Endothelial cell of umbilical vein (primary cell): ENCODE measurements around the gene RAP2A. TPM values are rescaled to one million over a fixed set of nuclear protein-coding genes. Genes with fewer than 3 reads are reported as not detected.

Source experiments
- BruUV-seq: library from RNA; stranded (reverse); fragments of 400-500 nt; replicated peaks from 2 replicates; lab custom pipeline; 2021; lab: Mats Ljungman, UMichigan
- CTCF ChIA-PET: fragments of 300-600, 350-600 bp; sonication (Branson Sonifier 250); formaldehyde crosslinking; loops from one replicate; lab custom pipeline; 2021; ENCODE audit warnings: antibody characterized with exemption, inconsistent platforms; lab: Charles Lee
- POLR2A ChIA-PET: fragments of 300-600, 350-600 bp; sonication (Branson Sonifier 250); formaldehyde crosslinking; loops from one replicate; lab custom pipeline; 2021; ENCODE audit warnings: antibody characterized with exemption, inconsistent platforms; lab: Charles Lee
- DNase-seq: peaks from one replicate; pipeline ENCODE4 v3.0.0-alpha.2; 2011; ENCODE audit warnings: low read depth, low spot score
- FAIRE-seq: peaks from 2 replicates; lab custom pipeline; 2011; peaks lifted over from hg19 to GRCh38; lab: Jason Lieb, UNC
- H2AFZ ChIP-seq: 2 replicates; pipeline ENCODE4 v1.6.0; 2012; ENCODE audit warnings: low read depth, low read length, control low read depth, inconsistent platforms
- H3K27ac ChIP-seq: 2 replicates; pipeline ENCODE4 v1.5.1; 2011; ENCODE audit warnings: low read depth, mild to moderate bottlenecking, control low read depth, low read length, moderate library complexity; ENCODE audit not compliant: insufficient read depth
- H3K27me3 ChIP-seq, 2 experiments: 2 replicates each; pipeline versions ENCODE4 v1.6.0 to v1.6.1; 2011; ENCODE audit warnings: low read length in 2 of 2, mixed read lengths in 1 of 2; ENCODE audit not compliant: control insufficient read depth in 2 of 2, insufficient read depth in 2 of 2
- H3K36me3 ChIP-seq, 2 experiments: 2 replicates in 1 of 2; 3 replicates in 1 of 2; pipeline ENCODE4 v1.5.1; 2011; ENCODE audit warnings: low read length in 2 of 2, mild to moderate bottlenecking in 1 of 2, moderate library complexity in 1 of 2; ENCODE audit not compliant: control insufficient read depth in 2 of 2, insufficient read depth in 2 of 2; ENCODE audit errors: extremely low read depth in 1 of 2
- H3K4me1 ChIP-seq: 3 replicates; pipeline ENCODE4 v1.5.1; 2011; ENCODE audit warnings: mild to moderate bottlenecking, low read length; ENCODE audit not compliant: control insufficient read depth, insufficient read depth; ENCODE audit errors: extremely low read depth
- H3K4me2 ChIP-seq: 2 replicates; pipeline ENCODE4 v1.6.1; 2011; ENCODE audit warnings: low read length, control low read depth, mixed read lengths; ENCODE audit not compliant: insufficient read depth
- H3K4me3 ChIP-seq, 3 experiments: fragments of 200-600 bp in 1 of 3; sonication (generic), shearing (Covaris generic) in 1 of 3; replicated peaks in 1 of 3; 2 replicates each; pipeline ENCODE4 v1.5.1; 2011 to 2016; ENCODE audit warnings: control low read depth in 3 of 3, low read length in 3 of 3, mild to moderate bottlenecking in 2 of 3, inconsistent platforms in 1 of 3, low read depth in 1 of 3, moderate library complexity in 1 of 3; ENCODE audit not compliant: insufficient read depth in 1 of 3
- H3K79me2 ChIP-seq: 2 replicates; pipeline ENCODE4 v1.6.0; 2012; ENCODE audit warnings: low read length, inconsistent platforms; ENCODE audit not compliant: control insufficient read depth, insufficient read depth
- H3K9ac ChIP-seq: replicated peaks from 2 replicates; pipeline ENCODE3; 2011; ENCODE audit warnings: low read length, control low read depth; ENCODE audit not compliant: insufficient read depth; ENCODE audit errors: extremely low read depth
- H3K9me1 ChIP-seq: replicated peaks from 3 replicates; pipeline ENCODE4 v1.6.0; 2011; ENCODE audit warnings: mild to moderate bottlenecking, low read length; ENCODE audit not compliant: control insufficient read depth, insufficient read depth; ENCODE audit errors: extremely low read depth
- H3K9me3 ChIP-seq: replicated peaks from 2 replicates; pipeline ENCODE4 v1.5.1; 2012; ENCODE audit warnings: low read length, inconsistent platforms; ENCODE audit not compliant: control insufficient read depth, insufficient read depth
- H4K20me1 ChIP-seq: replicated peaks from 2 replicates; pipeline ENCODE3; 2011; ENCODE audit warnings: mild to moderate bottlenecking, low read length; ENCODE audit not compliant: control insufficient read depth, insufficient read depth; ENCODE audit errors: extremely low read depth
- EZH2 ChIP-seq: IDR thresholded peaks from 2 replicates; pipeline ENCODE4 v1.6.1; 2012; ENCODE audit warnings: borderline replicate concordance, low read depth, mild to moderate bottlenecking, moderate library complexity, low read length, inconsistent platforms; ENCODE audit not compliant: severe bottlenecking
- FOS ChIP-seq: IDR thresholded peaks from 2 replicates; pipeline ENCODE4 v1.6.1; 2011; ENCODE audit warnings: mild to moderate bottlenecking, low read length, moderate library complexity, borderline replicate concordance; ENCODE audit not compliant: insufficient read depth
- GATA2 ChIP-seq: IDR thresholded peaks from 2 replicates; pipeline ENCODE4 v1.7.0; 2011; ENCODE audit warnings: low read depth, mild to moderate bottlenecking, moderate library complexity, mixed read lengths, low read length; ENCODE audit not compliant: insufficient read length, insufficient read depth
- JUN ChIP-seq: IDR thresholded peaks from 2 replicates; pipeline ENCODE4 v1.6.1; 2011; ENCODE audit warnings: borderline replicate concordance, low read depth; ENCODE audit not compliant: insufficient read length, insufficient read depth
- MYC ChIP-seq: IDR thresholded peaks from one replicate; pipeline ENCODE4 v1.6.1; 2011; ENCODE audit warnings: mild to moderate bottlenecking, low read depth, low read length
- POLR2A ChIP-seq: IDR thresholded peaks from 2 replicates; pipeline ENCODE4 v1.6.1; 2012; ENCODE audit warnings: low read depth, mild to moderate bottlenecking, control low read depth, low read length
- POLR2AphosphoS5 ChIP-seq: IDR thresholded peaks from 2 replicates; pipeline ENCODE4 v1.6.1; 2012; ENCODE audit warnings: low read depth, mild to moderate bottlenecking, control low read depth, low read length, moderate library complexity; ENCODE audit not compliant: insufficient read depth
- dilution Hi-C: fragments of 300-500 bp; cut with MboI; formaldehyde crosslinking; loops from one replicate; pipeline ENCODE4 v1.15.0; 2019; ENCODE audit warnings: low sequenced_read_pairs; ENCODE audit not compliant: extremely low pct_ligation_motif_present
- intact Hi-C: fragments of 100-400 bp; cut with micrococcal nuclease; formaldehyde crosslinking; loops from one replicate; pipeline ENCODE4 v1.10.0; 2022
- polyA plus RNA-seq, 4 experiments: library from polyadenylated mRNA; depleted of rRNA in 3 of 4; stranded (reverse) in 3 of 4; unstranded in 1 of 4; fragments of >200 nt; gene quantifications; 2 replicates each; pipeline versions ENCODE4 v1.2.1 to v1.2.3, GENCODE V29; 2011 to 2012; ENCODE audit warnings: missing spikeins in 1 of 4
- total RNA-seq: library from RNA; stranded (reverse); gene quantifications from 2 replicates; pipeline ENCODE4 v1.2.3, GENCODE V29; 2021
- TF ChIP-seq, protein P1 (sequence below), 2 donors: IDR thresholded peaks; 1 replicate in 1 of 2; 2 replicates in 1 of 2; pipeline ENCODE4 v1.5.1; 2011; ENCODE audit warnings: low read length in 2 of 2, mild to moderate bottlenecking in 2 of 2, moderate library complexity in 2 of 2, control low read depth in 1 of 2, inconsistent platforms in 1 of 2, low read depth in 1 of 2; ENCODE audit not compliant: insufficient read depth in 1 of 2; ENCODE audit errors: extremely low read depth in 1 of 2
- TF ChIP-seq, protein P2 (sequence below): IDR thresholded peaks from 2 replicates; pipeline ENCODE4 v1.6.1; 2011; ENCODE audit not compliant: insufficient read depth, insufficient read length

The RAP2A gene
- total and polyA plus RNA-seq, 2 donors (not counting 3 experiments of a cell fraction or from before 2014, with no cell fraction given): 7.8 to 44.4 TPM

DNA sequence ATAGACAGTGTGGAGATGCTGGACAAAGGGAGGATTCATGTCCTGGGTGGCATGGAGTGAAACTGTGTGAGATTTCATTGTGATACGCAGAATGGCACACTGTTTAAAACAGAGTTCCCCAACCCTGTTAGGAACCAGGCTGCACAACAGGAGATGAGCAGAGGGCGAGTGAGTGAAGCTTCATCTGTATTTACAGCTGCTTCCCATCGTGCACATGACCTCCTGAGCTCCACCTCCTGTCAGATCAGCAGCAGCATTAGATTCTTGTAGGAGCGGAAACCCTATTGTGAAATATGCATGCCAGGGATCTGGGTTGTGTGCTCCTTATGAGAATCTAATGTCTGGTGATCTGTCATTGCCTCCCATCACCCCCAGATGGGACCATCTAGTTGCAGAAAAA, 72.5 kb downstream of the RAP2A start:
- no peaks in the 10 kb centered on the region for H4K20me1 ChIP-seq
- no peak overlapping the region for H3K9ac ChIP-seq
- peaks cover 13 to 18% of the 10 kb centered on the region in 2 experiments for H3K27me3 ChIP-seq
- FAIRE-seq (no peak), DNase-seq (peak; percentile 44)
- CTCF ChIA-PET: interaction anchor here (1.2 kb wide), 1 partner anchor 9 kb away, joined by 3 read pairs; no protein-coding TSS in a partner anchor
- intact Hi-C loops (no loop called here), dilution Hi-C loops (no loop called here)
- no TSS peak for BruUV-seq
- H3K4me2 ChIP-seq: no peak overlapping the region
- no peaks in the 10 kb centered on the region for H3K36me3 ChIP-seq
- no peaks in the 10 kb centered on the region for H3K9me1 ChIP-seq
- POLR2A ChIA-PET: no interaction called here
- H3K9me3 ChIP-seq: no peaks in the 10 kb centered on the region
- H2AFZ ChIP-seq: no peak overlapping the region
- H3K27ac ChIP-seq: no peak overlapping the region
- TF ChIP-seq, protein P1, sequence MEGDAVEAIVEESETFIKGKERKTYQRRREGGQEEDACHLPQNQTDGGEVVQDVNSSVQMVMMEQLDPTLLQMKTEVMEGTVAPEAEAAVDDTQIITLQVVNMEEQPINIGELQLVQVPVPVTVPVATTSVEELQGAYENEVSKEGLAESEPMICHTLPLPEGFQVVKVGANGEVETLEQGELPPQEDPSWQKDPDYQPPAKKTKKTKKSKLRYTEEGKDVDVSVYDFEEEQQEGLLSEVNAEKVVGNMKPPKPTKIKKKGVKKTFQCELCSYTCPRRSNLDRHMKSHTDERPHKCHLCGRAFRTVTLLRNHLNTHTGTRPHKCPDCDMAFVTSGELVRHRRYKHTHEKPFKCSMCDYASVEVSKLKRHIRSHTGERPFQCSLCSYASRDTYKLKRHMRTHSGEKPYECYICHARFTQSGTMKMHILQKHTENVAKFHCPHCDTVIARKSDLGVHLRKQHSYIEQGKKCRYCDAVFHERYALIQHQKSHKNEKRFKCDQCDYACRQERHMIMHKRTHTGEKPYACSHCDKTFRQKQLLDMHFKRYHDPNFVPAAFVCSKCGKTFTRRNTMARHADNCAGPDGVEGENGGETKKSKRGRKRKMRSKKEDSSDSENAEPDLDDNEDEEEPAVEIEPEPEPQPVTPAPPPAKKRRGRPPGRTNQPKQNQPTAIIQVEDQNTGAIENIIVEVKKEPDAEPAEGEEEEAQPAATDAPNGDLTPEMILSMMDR (IDR thresholded peaks at IDR 0.05; ENCODE audit: extremely low read depth in 1 of 2, insufficient read depth in 1 of 2, low read depth in 1 of 2, low read length in 2 of 2): no peak
- TF ChIP-seq POLR2A (no peak), POLR2AphosphoS5 (no peak), GATA2 (no peak), MYC (no peak), FOS (no peak)
- H3K4me3 ChIP-seq: no peak overlapping the region
- no peaks in the 10 kb centered on the region for H3K4me1 ChIP-seq
- no peaks in the 10 kb centered on the region for H3K79me2 ChIP-seq

DNA sequence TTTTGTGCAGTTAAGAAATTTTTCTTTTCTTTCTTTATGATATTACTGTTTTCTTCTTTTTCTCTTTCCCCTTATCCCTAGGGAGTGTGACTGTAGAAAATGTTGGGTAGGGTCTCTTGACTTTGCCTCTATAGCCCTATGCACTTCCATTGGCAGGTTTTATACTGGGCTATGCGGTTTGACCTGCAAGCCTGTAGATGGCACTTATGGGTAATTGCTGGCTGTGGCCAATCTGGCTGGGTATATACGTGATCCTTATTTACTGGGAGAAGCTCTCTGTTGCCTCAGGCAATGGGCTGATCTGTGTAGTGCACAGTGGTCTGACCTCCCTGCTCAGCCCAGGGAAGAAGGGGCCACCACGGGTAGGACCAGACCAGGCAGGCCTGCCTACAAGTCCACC, 78.8 kb downstream of the RAP2A start:
- no peak overlapping the region for H2AFZ ChIP-seq
- TF ChIP-seq JUN (no peak), EZH2 (no peak), FOS (no peak), POLR2A (no peak), GATA2 (no peak), POLR2AphosphoS5 (no peak)
- TF ChIP-seq, protein P2, sequence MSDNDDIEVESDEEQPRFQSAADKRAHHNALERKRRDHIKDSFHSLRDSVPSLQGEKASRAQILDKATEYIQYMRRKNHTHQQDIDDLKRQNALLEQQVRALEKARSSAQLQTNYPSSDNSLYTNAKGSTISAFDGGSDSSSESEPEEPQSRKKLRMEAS: no peak
- TF ChIP-seq, protein P1 (IDR thresholded peaks at IDR 0.05; ENCODE audit: extremely low read depth in 1 of 2, insufficient read depth in 1 of 2, low read depth in 1 of 2, low read length in 2 of 2): no peak
- ChIA-PET CTCF (no interaction called here), POLR2A (no interaction called here)
- no peaks in the 10 kb centered on the region for H3K79me2 ChIP-seq
- H3K4me1 ChIP-seq: no peaks in the 10 kb centered on the region
- no peak for DNase-seq
- no peaks in the 10 kb centered on the region for H3K9me3 ChIP-seq
- H3K9ac ChIP-seq: no peak overlapping the region
- FAIRE-seq: no peak
- no TSS peak for BruUV-seq
- no peaks in the 10 kb centered on the region for H3K9me1 ChIP-seq
- no peaks in the 10 kb centered on the region for H3K36me3 ChIP-seq
- no peaks in the 10 kb centered on the region for H4K20me1 ChIP-seq
- no peak overlapping the region for H3K4me2 ChIP-seq
- intact Hi-C loops: loop anchor here (5.0 kb wide), 1 partner anchor 290 kb away; no protein-coding TSS in a partner anchor
- no peak overlapping the region for H3K27ac ChIP-seq
- H3K4me3 ChIP-seq: no peak overlapping the region
- peaks cover 0 to 4% of the 10 kb centered on the region in 2 experiments for H3K27me3 ChIP-seq
- dilution Hi-C loops: no loop called here
